Measurements from ENCODE around the gene MTR. TPM values are rescaled to one million over a fixed set of nuclear protein-coding genes. Genes with fewer than 3 reads are reported as not detected.

The MTR gene
- total and polyA plus RNA-seq, 9 of the 15 experiments (the other 6 are each of a cell fraction or from before 2014, with no cell fraction given): 3.4 to 44.3 (median 20.3) TPM

GRCh38 chr1:236802264-236802663, 7.2 kb downstream of the MTR start (continued):
- TF ChIP-seq ZBTB40 (IDR thresholded peaks at IDR 0.05) (no peak), ZBTB40 (CRISPR knock-in tag; IDR thresholded peaks at IDR 0.05) (no peak), GTF2F1 (IDR thresholded peaks at IDR 0.05; ENCODE audit: low read depth, low read length) (no peak)

All from K562 (cell line).